ENCODE data around the gene PTPRE. TPM values are rescaled to one million over a fixed set of nuclear protein-coding genes. Genes with fewer than 3 reads are reported as not detected.

Gene PTPRE
- total and polyA plus RNA-seq, 2 donors from 2014 or later, result 1.1 to 25.7 TPM

DNA sequence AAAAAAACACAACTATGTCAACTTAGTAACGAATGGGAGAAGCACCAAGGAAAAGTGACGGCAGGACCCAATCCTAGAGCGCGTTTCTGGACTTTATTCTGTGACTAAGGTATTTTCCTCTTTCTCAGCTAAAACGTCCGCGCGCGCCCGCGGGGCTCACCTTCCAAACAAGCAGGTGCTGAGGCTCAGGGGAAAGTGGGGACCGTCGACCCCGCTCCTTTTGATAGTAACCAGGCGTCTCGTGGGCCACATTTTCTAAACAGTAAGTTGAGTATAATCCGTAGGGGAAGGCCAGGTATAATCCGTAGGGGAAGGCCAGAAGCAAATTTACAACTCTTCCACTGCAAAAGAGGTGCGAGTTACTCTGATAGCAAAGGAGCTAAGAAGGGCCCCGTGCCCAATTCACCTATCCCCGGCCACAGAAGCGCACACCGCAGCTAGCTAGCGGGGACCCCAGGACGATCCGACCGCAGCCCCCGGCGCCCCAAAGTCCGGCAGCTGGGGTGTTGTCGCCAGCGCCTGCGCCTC is 218.6 kb downstream of the PTPRE start:
- H3K9ac ChIP-seq (ENCODE audit: low read length in 3 of 3), result peak overlapping the region in 1 of 3 donors; percentile 27
- TF ChIP-seq, protein P1, sequence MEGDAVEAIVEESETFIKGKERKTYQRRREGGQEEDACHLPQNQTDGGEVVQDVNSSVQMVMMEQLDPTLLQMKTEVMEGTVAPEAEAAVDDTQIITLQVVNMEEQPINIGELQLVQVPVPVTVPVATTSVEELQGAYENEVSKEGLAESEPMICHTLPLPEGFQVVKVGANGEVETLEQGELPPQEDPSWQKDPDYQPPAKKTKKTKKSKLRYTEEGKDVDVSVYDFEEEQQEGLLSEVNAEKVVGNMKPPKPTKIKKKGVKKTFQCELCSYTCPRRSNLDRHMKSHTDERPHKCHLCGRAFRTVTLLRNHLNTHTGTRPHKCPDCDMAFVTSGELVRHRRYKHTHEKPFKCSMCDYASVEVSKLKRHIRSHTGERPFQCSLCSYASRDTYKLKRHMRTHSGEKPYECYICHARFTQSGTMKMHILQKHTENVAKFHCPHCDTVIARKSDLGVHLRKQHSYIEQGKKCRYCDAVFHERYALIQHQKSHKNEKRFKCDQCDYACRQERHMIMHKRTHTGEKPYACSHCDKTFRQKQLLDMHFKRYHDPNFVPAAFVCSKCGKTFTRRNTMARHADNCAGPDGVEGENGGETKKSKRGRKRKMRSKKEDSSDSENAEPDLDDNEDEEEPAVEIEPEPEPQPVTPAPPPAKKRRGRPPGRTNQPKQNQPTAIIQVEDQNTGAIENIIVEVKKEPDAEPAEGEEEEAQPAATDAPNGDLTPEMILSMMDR (IDR thresholded peaks at IDR 0.05; ENCODE audit: borderline replicate concordance, extremely low read depth, insufficient read depth), result no peak
- DNase-seq (peak in 2 of 5 donors; percentile 8 to 30), FAIRE-seq (no peak)
- intact Hi-C loops (cut with DNase I), result no loop called here
- H3K27me3 ChIP-seq (ENCODE audit: control insufficient read depth, insufficient read depth, low read length), result no peaks in the 10 kb centered on the region
- H3K4me3 ChIP-seq (ENCODE audit: low read length in 3 of 3), result peak overlapping the region; percentile 26 to 50 (median 43)
- peaks cover 0 to 6% (median 0%) of the 10 kb centered on the region in 3 donors for H3K4me1 ChIP-seq (ENCODE audit: control insufficient read depth in 2 of 3, insufficient read depth in 2 of 3, low read depth in 1 of 3, low read length in 3 of 3)
- no peak overlapping the region for H3K27ac ChIP-seq (ENCODE audit: low read depth in 2 of 2, low read length in 2 of 2)
- H3K36me3 ChIP-seq (ENCODE audit: control insufficient read depth in 2 of 3, insufficient read depth in 3 of 3, low read length in 3 of 3), result no peaks in the 10 kb centered on the region
- H3K9me3 ChIP-seq (ENCODE audit: control insufficient read depth in 2 of 3, insufficient read depth in 1 of 3, low read length in 3 of 3), result no peaks in the 10 kb centered on the region

DNA sequence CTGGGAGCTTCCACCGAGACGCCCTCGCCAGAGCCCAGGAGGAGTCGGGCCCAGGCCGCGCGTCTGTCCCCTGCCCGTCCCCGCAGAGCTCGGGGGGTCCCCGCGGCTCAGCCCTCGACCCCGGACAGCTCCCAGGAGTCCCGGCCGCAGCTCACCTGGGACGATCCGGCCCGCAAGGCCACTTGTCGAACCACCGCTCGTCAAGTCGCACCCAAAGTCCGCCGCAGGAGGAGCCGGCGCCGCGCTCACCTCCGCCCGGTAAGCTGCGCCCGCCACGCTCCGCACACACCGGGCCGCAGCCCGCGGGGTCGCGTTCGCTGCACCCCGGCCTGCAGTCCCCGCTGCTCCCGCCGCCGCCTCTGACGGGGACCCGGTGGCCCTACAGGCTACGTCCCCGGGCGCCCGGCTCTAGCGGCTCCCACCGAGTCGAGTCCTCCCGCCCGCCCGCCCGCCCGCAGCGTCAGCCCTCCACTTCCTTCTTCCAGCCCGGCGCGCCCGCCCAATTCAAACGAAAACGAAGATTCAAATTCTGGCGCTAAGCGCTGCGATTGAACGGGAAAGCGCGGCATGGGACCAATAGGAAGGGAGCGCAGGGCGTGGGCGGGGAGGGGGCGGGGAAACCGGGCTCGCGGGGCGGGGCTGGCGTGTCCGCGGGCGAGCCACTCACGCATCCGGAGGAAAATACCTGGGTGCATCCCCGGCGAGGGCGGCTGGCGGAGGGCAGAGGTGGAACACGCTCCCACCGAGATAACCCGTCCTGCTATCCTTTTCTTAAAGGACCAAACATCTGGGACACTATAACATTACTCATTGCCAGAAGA is 219.3 kb downstream of the PTPRE start, which contains the start of gene MKI67:
MKI67 (minus strand) TSS at position 480 of the 821 bp plus-strand sequence. CDS start 756 bp downstream, outside the sequence.
- H3K9me3 ChIP-seq (ENCODE audit: control insufficient read depth in 2 of 3, insufficient read depth in 1 of 3, low read length in 3 of 3), result no peaks in the 10 kb centered on the region
- peak; percentile 90 to 97 (median 93) for DNase-seq

DNA sequence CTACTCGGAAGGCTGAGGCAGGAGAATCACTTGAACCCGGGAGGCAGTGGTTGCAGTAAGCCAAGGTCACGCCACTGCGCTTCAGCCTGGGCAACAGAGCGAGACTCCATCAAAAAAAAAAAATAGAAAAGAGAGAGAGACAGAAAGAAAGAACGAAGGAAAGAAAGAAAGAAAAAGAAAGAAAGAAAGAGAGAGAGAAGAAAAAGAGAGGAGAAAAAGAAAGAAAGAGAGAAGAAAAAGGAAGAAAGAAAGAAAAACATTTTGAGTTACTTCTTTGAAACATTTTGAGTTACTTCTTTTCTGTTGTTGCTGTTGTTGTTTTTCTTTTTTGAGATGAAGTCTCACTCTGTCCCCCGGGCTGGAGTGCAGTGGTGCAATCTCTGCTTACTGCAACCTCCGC is 221.7 kb downstream of the PTPRE start:
- H3K27ac ChIP-seq (ENCODE audit: low read depth in 2 of 2, low read length in 2 of 2), result no peak overlapping the region
- no peak overlapping the region for H3K4me3 ChIP-seq (ENCODE audit: low read length in 3 of 3)
- H3K4me1 ChIP-seq (ENCODE audit: control insufficient read depth in 2 of 3, insufficient read depth in 2 of 3, low read depth in 1 of 3, low read length in 3 of 3), result peaks cover 0 to 6% (median 0%) of the 10 kb centered on the region in 3 donors
- TF ChIP-seq, protein P1 (IDR thresholded peaks at IDR 0.05; ENCODE audit: borderline replicate concordance, extremely low read depth, insufficient read depth), result no peak
- no peaks in the 10 kb centered on the region for H3K27me3 ChIP-seq (ENCODE audit: control insufficient read depth, insufficient read depth, low read length)
- DNase-seq (no peak), FAIRE-seq (no peak)
- H3K9me3 ChIP-seq (ENCODE audit: control insufficient read depth in 2 of 3, insufficient read depth in 1 of 3, low read length in 3 of 3), result no peaks in the 10 kb centered on the region
- intact Hi-C loops (cut with DNase I), result no loop called here
- H3K9ac ChIP-seq (ENCODE audit: low read length in 3 of 3), result no peak overlapping the region
- H3K36me3 ChIP-seq (ENCODE audit: control insufficient read depth in 2 of 3, insufficient read depth in 3 of 3, low read length in 3 of 3), result no peaks in the 10 kb centered on the region

More for the DNA sequence above, 219.3 kb downstream of the PTPRE start, which contains the start of gene MKI67:
- TF ChIP-seq, protein P1 (IDR thresholded peaks at IDR 0.05; ENCODE audit: borderline replicate concordance, extremely low read depth, insufficient read depth), result no peak
- intact Hi-C loops (cut with DNase I), result no loop called here
- Histone ChIP-seq H3K36me3 (ENCODE audit: control insufficient read depth in 2 of 3, insufficient read depth in 3 of 3, low read length in 3 of 3) (no peaks in the 10 kb centered on the region), H3K4me1 (ENCODE audit: control insufficient read depth in 2 of 3, insufficient read depth in 2 of 3, low read depth in 1 of 3, low read length in 3 of 3) (peaks cover 0 to 6% (median 0%) of the 10 kb centered on the region in 3 donors), H3K9ac (ENCODE audit: low read length in 3 of 3) (peak within 1 kb of the TSS in 1 of 3 donors; percentile 32), H3K27ac (ENCODE audit: low read depth in 2 of 2, low read length in 2 of 2) (no peak within 1 kb of the TSS), H3K4me3 (ENCODE audit: low read length in 3 of 3) (peak within 1 kb of the TSS; percentile 26 to 53 (median 49)), H3K27me3 (ENCODE audit: control insufficient read depth, insufficient read depth, low read length) (no peaks in the 10 kb centered on the region)
- no peak for FAIRE-seq
